ENCODE measurements around the gene SMAD9.

SMAD9 gene

DNA sequence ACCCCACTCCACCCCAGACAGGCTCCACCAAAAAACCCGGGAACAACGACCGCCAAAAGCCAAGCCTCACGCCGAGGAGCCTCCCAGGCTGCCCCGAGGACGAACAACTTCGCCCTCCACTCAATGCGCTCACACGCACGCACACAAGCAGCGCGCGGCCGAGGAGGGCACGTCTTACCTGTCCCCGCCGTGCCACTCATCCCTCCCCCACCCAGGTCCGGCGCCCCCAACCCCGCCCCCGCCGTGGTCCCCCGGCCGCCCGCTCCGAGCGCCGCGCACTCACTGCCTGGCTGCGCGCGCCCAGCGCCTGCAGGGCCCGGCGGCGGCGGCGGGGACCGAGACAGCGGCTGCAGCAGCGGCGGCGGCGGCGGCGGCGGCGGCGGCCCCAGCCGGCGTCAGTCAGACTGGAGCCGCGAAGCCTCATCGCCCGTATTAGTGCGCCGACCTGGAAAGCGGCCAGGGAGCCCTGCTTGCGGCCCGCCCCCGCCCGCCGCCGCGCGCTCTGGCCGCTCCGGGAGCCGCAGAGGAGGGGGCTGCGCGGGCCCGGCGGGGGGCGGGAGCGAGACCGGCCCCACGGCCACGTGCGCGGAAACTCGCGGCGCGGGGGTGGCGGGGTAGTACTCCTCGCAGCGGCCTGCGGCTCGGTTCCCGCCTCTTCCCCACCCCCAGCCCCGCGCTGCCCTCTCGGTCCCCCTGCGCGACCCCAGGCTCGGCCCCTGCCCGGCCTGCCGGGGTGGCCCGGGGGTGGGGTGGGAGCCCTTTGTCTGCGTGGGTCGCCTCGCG, at the start of gene SMAD9:
SMAD9 (minus strand) TSS at position 406 of the 783 bp plus-strand sequence. CDS start 40,549 bp downstream, outside the sequence.
- DNase-seq: peak; percentile 48

- DNase-seq: no peak
These were observed 46.4 kb upstream of the SMAD9 start for GRCh38 chr13:36966404-36966803.

DNA sequence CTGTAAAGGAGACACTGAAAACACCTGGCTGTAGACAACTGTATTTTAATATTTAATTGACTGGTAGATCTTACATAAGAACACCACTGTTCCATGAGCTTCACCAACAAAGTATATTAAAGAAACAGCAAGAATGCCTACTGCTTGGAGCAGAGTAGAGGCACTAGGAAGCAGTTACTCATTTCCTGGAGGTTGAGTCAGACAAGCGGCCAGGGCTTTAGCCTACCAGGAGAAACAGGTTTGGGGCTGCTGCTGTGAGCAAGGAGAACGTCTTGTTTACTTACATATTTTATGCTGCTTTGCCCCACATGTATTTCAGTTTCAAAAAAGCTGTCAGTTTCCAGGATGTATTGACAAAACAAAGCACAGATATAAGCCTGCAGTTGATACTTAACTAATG, 45.7 kb upstream of the SMAD9 start:
- no peak for DNase-seq

GRCh38 chr13:36959456-36960116, 39.5 kb upstream of the SMAD9 start:
- no peak for DNase-seq

GRCh38 chr13:36954542-36954941, 34.5 kb upstream of the SMAD9 start:
- DNase-seq: no peak

DNA sequence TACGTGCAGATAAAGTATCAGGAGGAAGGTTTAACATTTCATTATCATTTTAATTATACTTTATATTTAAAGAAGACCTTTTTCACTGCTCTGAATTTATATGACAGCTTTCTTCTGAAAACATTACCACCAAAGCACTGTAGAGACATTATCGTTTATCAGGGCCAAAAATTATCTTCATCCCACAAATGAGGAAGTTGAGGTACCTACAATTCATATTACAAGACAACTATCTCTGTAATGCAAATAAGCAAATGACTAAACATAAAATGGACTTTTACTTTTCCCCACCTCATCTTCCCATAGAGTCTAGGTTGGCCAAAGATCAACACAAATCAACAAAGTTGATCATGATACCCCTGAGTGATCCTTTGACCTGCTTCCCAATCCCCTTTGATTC, 30.9 kb upstream of the SMAD9 start:
- no peak for DNase-seq

- DNase-seq: no peak
These were observed 30.3 kb upstream of the SMAD9 start for GRCh38 chr13:36950330-36950729.

- DNase-seq: no peak
These were observed 25.0 kb upstream of the SMAD9 start for GRCh38 chr13:36945078-36945477.

- DNase-seq: no peak
These were observed 5.6 kb upstream of the SMAD9 start for GRCh38 chr13:36925603-36926002.

DNA sequence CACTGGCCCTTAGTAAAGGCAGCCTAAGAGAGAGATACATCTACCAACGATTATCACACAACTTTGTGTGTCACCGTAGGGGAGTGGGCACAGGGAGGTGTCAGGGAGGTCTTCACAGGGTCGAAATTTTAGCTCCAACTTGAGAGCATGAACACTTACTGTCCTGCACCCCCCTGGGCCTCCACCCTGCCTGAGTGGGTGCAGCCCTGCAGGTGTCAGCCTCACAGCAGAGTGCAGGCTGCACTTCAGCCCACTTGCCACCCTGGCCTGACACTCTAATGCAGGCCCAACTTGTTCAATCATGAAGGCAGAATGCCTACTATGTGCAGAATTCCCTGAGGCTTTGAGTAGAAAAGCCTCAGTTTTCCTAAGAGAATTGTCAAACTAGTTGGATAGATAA, 4.0 kb upstream of the SMAD9 start:
- no peak for DNase-seq

GRCh38 chr13:36921631-36922301, 1.7 kb upstream of the SMAD9 start:
- no peak for DNase-seq

DNA sequence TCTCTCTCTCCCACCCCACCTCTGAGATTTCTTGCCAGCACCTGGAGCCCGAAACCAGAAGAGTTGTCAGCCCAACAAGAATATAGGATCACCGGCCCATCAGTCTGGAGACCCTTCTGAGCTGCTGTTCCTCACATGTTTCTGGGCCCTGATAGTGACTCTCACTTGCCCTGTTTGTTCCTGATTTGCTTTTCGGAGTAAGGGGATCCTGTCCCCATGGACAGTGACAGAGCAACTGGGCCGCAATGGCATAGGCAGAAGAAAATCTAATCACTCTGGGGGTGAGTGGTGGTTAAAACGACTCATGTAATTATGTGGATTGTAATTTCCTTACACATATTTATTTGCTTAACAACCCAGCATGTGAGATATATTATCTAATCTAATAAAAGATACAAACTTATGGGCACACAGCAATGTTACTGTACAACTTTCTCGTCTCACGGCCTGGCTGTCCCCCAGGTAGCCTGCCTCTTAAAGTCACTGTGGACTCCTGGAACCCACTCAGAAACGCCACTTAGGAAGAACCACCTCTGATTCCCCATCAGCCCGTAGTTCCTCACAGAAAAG, 663 bp upstream of the SMAD9 start:
- DNase-seq: no peak

GRCh38 chr13:36919171-36919832, 736 bp downstream of the SMAD9 start:
- peak; percentile 52 for DNase-seq

DNA sequence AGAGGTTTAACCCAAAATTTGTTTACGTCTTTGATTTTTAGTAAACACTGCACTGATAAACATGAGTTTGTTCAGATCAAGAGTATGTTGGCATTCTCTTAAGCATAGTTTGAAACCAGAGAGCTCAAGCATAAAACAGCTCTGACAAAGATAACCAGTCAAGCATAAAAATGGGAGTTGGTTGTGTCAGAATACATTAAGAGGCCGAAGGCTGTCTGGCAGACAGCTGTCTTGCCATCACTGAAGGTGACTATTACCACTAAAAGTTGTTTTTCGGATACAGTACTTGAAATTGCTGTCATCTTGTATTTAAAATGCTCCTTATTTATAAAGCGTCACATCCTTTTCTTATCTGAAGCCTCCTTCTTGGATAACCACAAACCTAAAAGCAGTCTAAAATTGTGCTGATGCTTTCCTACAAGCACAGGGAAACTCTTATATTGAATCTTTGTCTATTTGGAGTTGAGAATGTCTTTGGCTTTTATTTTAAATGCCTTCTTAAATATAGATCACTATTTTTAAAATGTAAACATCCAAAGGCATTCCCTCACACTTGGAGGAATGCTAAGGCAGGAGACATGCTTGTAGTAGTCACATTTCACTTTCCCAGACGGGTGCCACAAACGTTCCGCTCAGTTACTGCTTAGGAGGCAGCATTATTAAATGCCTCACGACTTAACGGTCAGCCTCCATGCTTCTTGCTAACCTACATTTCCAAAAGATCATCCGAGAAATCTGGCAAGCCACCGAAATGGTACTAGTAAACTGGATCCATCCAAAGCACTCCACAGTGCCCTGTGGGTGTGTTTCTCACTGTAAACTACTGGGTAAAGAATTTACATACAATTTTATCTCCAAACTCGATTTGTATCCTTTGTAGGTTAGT, 1.5 kb downstream of the SMAD9 start:
- peak; percentile 37 for DNase-seq

GRCh38 chr13:36917311-36917710, 2.7 kb downstream of the SMAD9 start:
- no peak for DNase-seq

GRCh38 chr13:36915896-36916640, 4.0 kb downstream of the SMAD9 start:
- DNase-seq: no peak

DNA sequence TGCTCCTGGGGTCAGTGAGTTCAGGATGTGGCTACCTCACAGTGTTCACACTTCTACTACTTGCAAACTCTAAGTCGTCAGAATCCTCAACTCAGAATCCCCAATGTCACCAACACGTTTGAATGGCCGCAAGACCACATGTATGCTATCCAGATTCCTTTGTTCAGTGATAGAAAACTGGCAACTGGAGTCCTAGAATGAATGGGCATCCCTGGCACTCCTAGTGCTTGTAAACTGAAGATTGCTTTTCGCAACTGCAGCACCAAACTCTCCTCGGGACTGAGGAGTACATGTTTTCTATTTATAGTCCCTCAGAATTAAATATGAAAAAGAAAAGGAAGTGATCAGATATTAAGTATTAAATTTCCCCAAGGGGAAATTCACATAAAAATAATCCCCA, 4.9 kb downstream of the SMAD9 start:
- DNase-seq: no peak

GRCh38 chr13:36914648-36915047, 5.4 kb downstream of the SMAD9 start:
- no peak for DNase-seq

- DNase-seq: no peak
These were observed 6.6 kb downstream of the SMAD9 start for GRCh38 chr13:36913463-36913862.

DNA sequence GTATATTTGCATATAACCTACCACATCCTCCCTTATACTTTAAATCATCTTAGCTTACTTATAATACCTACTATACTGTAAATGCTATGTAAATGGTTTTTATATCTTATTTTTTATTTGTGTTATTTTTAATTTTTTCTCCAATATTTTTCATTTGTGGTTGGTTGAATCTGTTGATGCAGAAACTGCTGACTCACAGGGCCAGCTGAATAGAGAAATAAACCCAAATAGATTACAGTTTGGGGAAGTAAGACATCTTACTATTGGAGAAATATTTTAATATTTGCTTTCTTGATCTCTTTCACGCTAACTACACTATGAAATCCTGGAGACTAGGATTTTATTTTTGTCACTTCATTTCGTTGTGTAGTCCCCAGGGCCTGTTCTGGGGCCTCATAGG, 7.1 kb downstream of the SMAD9 start:
- no peak for DNase-seq

DNA sequence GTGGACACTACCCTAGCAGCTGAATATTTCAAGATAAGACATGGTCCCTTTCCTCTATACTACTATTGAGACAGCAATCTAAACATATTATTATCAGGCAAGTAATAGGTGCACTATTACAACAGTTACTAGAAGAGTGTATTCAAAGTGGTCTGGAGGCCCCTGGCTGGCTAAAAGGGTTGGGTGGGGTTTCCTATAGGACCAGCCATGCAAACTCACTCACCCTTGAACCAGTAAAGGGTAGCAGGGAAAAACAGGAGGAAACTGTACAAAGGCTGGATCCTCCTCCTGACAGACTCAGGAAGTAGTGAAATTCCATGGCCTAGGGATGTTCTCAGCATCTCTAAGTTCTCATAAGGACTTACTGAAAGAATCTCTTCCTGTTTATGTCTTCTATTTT, 7.7 kb downstream of the SMAD9 start:
- no peak for DNase-seq

All from DMS79 (cell line).